ENCODE measurements around the gene GLP2R.
"Not testable (repeated sequence)": the region's sequence is repeated elsewhere in the genome, so short reads cannot be mapped to it uniquely, and the experiment has no call there.

The GLP2R gene

DNA sequence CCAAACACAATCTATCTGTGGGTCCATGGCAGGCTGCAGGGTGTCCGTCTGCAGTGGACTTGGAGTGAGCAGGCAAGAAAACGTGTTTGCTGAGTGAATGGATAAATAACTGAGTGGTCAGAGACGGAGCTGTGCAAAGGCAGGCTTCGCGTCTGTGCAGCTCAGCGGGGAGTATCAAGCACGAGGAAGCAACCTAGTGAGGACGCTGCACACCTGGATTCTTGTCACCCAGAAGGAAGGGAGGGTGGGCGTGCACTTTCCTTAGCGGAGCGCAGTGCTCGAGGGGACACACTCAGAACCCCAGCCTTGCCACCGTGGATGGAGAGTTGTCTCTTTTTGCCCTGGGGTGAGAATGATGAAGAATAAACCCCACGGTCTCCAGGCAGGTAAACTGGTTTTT lies 80.9 kb downstream of the GLP2R start:
- Histone ChIP-seq H3K9ac (ENCODE audit: low read depth, low read length) (no peak overlapping the region), H3K4me1 (ENCODE audit: insufficient read depth, low read length) (no peaks in the 10 kb centered on the region), H3K9me3 (ENCODE audit: control insufficient read depth, insufficient read depth, low read length) (no peaks in the 10 kb centered on the region), H3K36me3 (ENCODE audit: insufficient read depth, low read length) (no peaks in the 10 kb centered on the region)

DNA sequence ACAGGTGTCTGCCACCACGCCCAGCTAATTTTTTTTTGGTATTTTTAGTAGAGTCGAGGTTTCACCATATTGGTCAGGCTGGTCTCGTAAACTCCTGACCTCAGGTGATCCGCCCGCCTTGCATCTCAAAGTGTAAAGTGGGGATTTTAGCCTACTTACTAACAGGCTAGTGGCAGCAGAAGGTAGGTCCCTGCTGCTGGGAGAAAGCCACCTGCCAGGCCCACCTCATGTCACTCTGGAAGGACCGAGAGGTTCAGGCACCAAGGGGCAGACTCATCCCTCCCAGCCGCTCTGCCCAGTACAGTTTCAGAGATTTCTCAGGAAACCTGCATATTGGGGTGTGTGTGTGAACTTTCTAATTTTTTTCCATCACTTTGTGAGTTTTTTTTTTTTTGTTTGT lies 81.4 kb downstream of the GLP2R start:
- no peak overlapping the region for H3K9ac ChIP-seq (ENCODE audit: low read depth, low read length)
- no peaks in the 10 kb centered on the region for H3K36me3 ChIP-seq (ENCODE audit: insufficient read depth, low read length)
- H3K9me3 ChIP-seq (ENCODE audit: control insufficient read depth, insufficient read depth, low read length), result no peaks in the 10 kb centered on the region
- H3K4me1 ChIP-seq (ENCODE audit: insufficient read depth, low read length), result no peaks in the 10 kb centered on the region

DNA sequence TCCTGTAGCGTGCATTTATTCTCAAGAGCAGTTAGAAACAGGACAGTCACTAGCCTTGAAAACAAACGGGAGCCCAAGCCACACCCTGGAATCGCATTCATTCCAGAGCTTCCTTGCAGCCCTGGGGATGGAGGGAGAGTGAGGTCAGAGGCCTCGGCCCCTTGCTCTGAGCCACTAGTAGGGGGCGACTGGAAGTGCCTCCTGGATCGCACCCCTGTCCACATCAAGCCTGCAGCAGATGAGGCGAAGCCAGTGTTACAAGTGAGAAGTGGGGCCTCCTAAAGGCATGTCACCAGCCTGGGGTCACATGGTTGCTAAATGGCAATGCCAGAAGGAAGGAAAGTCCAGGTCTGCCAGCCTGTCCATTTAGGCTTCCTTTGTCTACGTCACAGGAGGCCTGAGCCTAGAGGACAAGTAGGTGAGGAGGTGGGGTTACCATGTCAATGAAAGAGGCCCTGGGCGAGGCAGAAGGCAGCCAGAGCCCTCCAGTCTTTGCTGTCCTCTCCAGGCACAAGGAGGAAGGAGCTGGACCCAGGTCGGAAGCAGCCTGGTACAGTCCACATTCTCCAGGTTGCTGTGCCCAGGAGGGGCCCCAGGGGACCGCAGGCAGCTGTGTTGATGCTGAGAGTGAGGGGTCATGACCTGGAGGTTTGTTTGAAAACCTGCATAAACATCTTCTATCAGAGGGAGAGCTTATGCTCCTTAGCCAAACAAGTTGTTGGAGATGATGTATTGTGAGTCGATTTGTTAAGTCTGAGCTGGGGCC lies 82.3 kb downstream of the GLP2R start:
- Histone ChIP-seq H3K9me3 (ENCODE audit: control insufficient read depth, insufficient read depth, low read length) (no peaks in the 10 kb centered on the region), H3K4me1 (ENCODE audit: insufficient read depth, low read length) (no peaks in the 10 kb centered on the region), H3K36me3 (ENCODE audit: insufficient read depth, low read length) (no peaks in the 10 kb centered on the region), H3K9ac (ENCODE audit: low read depth, low read length) (no peak overlapping the region)

DNA sequence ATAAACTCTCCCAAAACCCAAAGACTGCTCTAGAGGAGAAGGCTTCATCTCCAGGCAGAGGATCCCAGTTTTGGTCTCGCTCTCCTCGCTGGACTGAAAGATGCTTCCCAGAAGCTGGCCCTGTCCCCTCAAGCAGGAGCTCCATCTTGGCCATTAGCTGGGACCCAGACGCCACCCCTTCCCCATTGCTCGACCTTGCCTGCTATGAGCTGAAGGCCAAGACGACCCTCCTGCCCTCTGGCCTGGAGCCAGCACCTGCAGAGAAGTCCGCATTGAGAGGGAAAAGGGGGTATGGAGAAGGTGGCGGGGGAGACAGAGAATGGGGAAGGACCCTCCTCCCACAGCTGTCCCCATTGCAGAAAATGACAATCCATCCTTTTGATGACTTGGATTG lies 82.9 kb downstream of the GLP2R start:
- Histone ChIP-seq H3K9ac (ENCODE audit: low read depth, low read length) (no peak overlapping the region), H3K9me3 (ENCODE audit: control insufficient read depth, insufficient read depth, low read length) (no peaks in the 10 kb centered on the region), H3K4me1 (ENCODE audit: insufficient read depth, low read length) (no peaks in the 10 kb centered on the region), H3K36me3 (ENCODE audit: insufficient read depth, low read length) (no peaks in the 10 kb centered on the region)

DNA sequence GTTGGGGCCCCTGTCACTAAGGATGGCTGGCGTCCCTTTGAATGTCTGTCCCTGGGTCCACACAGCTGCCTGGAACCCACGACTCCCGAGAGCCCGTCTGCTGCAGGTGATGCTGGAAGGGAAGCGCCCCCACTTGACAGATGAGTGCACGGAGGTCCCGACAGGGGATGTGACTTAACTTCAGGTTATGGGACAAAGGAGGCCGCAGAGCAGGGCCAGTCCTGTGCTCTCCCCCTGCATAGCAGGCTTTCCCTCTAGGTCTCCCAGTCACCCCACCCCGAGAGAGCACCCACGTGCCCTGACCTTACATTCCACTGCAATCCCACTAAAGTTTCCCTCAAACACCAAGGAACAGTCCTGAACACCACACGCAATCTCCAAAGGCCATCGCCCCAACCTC lies 85.4 kb downstream of the GLP2R start:
- Histone ChIP-seq H3K4me1 (ENCODE audit: insufficient read depth, low read length) (no peaks in the 10 kb centered on the region), H3K9me3 (ENCODE audit: control insufficient read depth, insufficient read depth, low read length) (no peaks in the 10 kb centered on the region), H3K9ac (ENCODE audit: low read depth, low read length) (no peak overlapping the region), H3K36me3 (ENCODE audit: insufficient read depth, low read length) (no peaks in the 10 kb centered on the region)

DNA sequence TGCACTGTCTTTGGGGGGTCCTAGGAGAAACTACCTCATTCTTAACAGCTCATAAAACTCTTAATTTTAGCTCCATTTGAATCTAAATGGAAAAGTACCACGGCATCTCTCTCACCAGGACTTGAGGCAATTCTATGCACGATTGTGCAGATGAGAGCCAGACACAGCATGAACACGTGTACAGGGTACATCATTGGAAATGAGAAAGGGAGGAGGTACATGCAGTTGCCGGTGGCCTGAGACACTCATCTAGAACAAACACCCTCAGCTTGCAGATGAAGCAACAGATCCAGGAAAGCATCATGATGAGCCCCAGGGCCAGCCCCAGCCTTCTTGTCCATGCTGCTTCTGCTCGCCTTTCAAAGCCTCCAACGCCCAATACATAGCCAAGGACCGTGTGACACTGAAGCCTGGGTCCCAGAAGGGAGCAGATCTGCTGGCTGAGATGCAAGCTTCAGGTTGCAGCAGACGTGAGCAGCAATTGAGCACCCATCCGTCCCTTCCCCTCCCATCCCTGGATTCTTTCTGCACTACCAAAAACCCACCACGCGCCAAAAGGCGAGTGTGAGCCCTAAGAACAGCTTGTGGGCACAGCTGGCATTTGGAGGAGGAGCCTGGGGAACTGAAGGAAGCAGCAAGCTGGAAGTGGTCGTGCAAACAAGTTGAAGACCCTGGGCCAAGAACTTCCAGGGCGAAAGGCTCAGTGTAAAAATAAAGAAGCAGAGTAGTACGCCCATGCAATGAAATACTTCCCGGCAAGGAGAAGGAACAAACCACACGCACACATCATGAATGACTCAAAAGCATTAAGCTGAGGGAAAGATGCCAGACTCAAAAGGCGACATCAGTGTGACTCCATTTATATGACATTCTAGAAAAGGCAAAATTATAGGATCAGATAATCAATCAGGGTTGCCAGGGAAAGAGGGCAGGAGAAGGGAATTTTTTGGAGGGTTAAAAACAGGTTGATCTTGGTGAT lies 86.7 kb downstream of the GLP2R start:
- no peaks in the 10 kb centered on the region for H3K9me3 ChIP-seq (ENCODE audit: control insufficient read depth, insufficient read depth, low read length)
- no peaks in the 10 kb centered on the region for H3K36me3 ChIP-seq (ENCODE audit: insufficient read depth, low read length)
- H3K4me1 ChIP-seq (ENCODE audit: insufficient read depth, low read length), result no peaks in the 10 kb centered on the region
- no peak overlapping the region for H3K9ac ChIP-seq (ENCODE audit: low read depth, low read length)

DNA sequence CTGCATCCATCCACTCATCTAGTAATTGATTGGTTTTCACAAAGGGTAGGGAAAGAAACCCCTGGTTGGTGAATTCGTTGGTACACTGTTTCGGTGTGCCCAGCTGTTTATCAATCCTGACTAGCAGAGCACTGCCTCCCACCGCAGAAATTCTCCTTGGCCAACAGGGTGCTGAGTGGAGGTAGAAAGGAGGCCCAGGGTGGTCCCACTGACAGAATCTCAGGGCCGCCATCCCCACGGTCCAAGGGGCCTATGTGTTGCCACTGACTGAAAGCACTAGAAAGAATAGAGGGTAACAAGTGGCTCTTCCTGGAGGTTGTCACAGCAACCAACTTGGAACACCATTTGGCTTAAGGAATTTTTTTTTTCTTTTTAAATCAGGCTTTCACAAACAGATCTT lies 87.8 kb downstream of the GLP2R start:
- no peaks in the 10 kb centered on the region for H3K36me3 ChIP-seq (ENCODE audit: insufficient read depth, low read length)
- no peaks in the 10 kb centered on the region for H3K9me3 ChIP-seq (ENCODE audit: control insufficient read depth, insufficient read depth, low read length)
- H3K9ac ChIP-seq (ENCODE audit: low read depth, low read length), result no peak overlapping the region
- no peaks in the 10 kb centered on the region for H3K4me1 ChIP-seq (ENCODE audit: insufficient read depth, low read length)

DNA sequence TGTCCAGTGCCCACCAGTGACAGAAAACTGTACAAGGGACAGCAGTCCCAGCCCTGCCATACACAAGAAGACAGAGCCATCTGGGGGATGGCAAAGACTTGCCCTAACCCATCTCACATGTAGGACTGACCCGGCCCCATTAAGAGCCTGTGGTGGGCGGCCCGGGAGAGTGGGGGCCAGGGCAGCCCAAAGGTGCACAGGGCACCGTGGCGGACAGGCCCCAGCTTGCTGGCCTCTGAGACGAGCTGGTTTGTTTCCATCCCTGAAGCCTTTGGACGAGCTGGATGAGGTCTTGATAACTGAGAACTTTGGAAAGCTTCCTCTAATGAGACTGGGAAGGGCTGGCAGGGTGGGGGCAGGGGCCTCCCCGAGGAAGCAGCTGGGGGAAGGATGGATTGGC lies 90.4 kb downstream of the GLP2R start:
- Histone ChIP-seq H3K36me3 (ENCODE audit: insufficient read depth, low read length) (no peaks in the 10 kb centered on the region), H3K9ac (ENCODE audit: low read depth, low read length) (no peak overlapping the region), H3K4me1 (ENCODE audit: insufficient read depth, low read length) (no peaks in the 10 kb centered on the region), H3K9me3 (ENCODE audit: control insufficient read depth, insufficient read depth, low read length) (no peaks in the 10 kb centered on the region)

DNA sequence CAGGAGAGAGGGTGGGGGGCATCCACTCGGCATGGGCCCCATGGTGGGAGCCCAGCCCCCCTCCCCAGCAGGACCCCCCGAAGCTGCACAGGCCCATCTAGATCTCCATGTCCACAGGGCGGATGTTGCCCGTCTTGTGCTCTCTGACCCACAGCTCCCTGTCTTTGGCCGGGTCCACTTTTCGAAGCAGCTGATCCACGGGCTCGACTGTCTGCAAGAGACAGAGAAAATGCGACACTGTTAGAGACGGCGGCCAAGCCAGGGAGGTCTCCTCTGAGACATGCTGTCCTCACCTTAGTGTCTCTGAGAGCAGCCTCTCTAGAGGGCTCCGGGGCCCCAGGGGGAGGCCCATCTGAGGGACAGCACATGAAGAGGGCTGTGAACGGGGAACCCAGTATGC lies 91.4 kb downstream of the GLP2R start:
- no peak overlapping the region for H3K9ac ChIP-seq (ENCODE audit: low read depth, low read length)
- H3K4me1 ChIP-seq (ENCODE audit: insufficient read depth, low read length), result no peaks in the 10 kb centered on the region
- H3K9me3 ChIP-seq (ENCODE audit: control insufficient read depth, insufficient read depth, low read length), result no peaks in the 10 kb centered on the region
- H3K36me3 ChIP-seq (ENCODE audit: insufficient read depth, low read length), result no peaks in the 10 kb centered on the region

DNA sequence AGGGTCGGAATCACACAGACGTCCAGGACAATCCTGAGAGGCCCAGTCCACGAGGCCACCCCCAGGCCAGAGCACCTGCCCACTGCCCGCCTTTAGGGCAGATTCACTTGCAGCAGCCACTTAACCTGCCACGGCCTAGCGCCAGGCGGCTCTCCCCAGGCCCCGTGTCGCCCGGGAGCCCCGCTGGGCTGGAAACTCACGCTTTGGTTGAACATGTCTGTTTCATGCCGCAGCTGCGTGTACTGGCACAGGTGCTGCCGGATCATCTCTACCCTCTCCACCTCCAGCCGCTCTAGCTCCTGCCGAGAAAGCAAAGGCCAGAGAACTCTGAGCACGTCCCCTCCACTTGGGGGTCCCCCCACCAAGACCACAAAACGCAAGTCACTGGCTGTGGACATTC lies 92.1 kb downstream of the GLP2R start:
- no peaks in the 10 kb centered on the region for H3K4me1 ChIP-seq (ENCODE audit: insufficient read depth, low read length)
- no peaks in the 10 kb centered on the region for H3K9me3 ChIP-seq (ENCODE audit: control insufficient read depth, insufficient read depth, low read length)
- H3K36me3 ChIP-seq (ENCODE audit: insufficient read depth, low read length), result no peaks in the 10 kb centered on the region
- no peak overlapping the region for H3K9ac ChIP-seq (ENCODE audit: low read depth, low read length)

DNA sequence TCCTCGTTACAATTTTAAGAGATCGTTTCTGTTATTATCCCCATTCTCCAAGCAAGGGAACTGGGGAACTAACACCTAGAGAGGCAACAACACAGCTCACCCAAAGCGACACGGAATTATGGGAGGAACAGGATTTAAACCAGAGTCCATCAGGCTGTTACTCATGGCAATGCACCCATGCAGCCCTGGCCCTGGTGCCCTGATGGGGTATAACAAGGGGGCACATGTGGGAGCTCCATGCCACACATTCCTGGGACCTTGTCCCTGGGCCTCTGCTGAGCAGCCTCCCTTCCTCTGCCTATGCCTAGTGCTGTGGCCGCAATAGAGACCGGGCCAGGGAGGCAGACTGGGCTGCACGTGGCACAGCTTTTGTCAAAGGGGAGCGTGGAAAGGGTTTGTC lies 92.6 kb downstream of the GLP2R start:
- Histone ChIP-seq H3K9ac (ENCODE audit: low read depth, low read length) (no peak overlapping the region), H3K9me3 (ENCODE audit: control insufficient read depth, insufficient read depth, low read length) (no peaks in the 10 kb centered on the region), H3K36me3 (ENCODE audit: insufficient read depth, low read length) (no peaks in the 10 kb centered on the region), H3K4me1 (ENCODE audit: insufficient read depth, low read length) (no peaks in the 10 kb centered on the region)

DNA sequence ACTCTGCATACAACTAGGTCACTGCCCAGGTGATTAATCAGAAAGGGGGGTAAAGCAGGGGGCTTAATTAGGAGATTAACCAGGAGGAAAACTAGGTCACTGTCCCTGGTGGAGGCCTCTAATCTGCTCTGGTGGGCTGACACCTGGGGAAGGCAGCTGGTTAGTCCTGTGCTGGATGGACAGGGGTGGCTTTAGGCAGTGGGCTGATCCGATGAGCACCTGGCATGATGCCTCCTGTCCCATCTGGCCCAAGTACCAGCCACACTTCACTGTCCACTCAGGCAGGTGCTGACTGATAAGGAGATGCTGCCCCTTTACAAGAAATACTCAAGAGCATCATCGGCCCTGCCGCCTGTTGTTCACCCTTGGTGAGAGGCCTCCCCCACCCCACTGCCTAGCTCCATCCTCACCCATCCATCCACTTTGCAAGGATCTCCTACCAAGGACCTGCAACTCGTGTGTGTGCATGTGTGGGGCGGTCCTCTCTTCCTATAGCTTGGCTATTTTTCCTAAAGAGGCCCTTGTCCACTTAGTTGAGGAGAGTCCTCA lies 93.2 kb downstream of the GLP2R start:
- no peaks in the 10 kb centered on the region for H3K36me3 ChIP-seq (ENCODE audit: insufficient read depth, low read length)
- H3K9me3 ChIP-seq (ENCODE audit: control insufficient read depth, insufficient read depth, low read length), result no peaks in the 10 kb centered on the region
- H3K9ac ChIP-seq (ENCODE audit: low read depth, low read length), result no peak overlapping the region
- H3K4me1 ChIP-seq (ENCODE audit: insufficient read depth, low read length), result no peaks in the 10 kb centered on the region

DNA sequence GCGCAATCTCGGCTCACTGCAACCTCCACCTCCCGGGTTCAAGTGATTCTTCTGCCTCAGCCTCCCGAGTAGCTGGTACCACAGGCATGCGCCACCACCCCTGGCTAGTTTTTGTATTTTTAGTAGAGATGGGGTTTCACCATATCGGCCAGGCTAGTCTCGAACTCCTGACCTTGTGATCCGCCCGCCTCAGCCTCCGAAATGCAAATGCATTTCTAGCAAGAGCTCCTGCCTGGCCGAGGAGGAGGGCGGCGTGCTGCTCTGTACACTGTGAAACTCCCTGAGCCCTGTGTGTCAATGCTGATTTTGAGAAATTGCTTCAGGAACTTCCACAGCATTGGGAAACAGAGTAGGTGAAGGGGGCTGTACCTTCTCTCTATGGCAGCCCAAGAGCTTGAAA lies 95.5 kb downstream of the GLP2R start:
- not testable (repeated sequence) for H3K9ac ChIP-seq (ENCODE audit: low read depth, low read length); H3K4me1 ChIP-seq (ENCODE audit: insufficient read depth, low read length); H3K9me3 ChIP-seq (ENCODE audit: control insufficient read depth, insufficient read depth, low read length); H3K36me3 ChIP-seq (ENCODE audit: insufficient read depth, low read length)

DNA sequence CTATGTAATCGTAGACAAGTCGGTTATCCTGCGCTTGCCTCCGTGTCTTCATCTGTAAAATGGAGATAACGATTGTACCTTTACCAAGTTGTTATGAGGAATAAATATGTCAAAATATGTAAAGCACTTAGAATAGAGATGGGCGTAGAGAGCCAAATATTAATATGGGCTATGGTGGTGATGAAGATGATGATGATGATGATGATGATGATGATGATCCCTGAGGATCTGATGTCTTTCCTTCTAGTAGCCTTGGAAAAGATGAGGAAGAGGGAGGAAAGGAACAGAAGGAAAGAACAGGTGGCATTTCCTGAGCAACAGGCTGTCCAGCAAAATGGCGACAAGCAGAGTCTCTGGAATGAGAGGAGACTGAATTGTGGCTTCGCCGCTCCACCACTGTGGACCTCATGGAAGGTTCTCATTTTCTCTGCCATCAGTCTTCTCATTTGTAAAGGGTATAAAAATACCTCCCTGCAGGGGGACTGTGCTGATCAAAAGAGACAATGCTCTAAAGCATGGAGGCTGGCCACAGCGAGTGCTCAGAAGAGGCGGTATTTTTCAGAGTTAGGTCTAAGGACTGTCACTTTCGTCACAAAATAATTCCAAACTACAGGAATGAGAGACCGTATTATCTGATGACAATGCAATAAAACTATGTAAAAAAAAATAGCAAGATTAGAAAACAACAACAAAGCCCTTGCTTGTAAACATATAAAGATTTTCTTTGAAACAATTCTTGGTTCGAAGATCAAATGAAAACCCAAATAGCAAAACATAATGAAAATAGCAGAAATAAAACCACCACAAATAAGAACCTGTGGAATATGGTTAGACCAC lies 96.5 kb downstream of the GLP2R start:
- Histone ChIP-seq H3K4me1 (ENCODE audit: insufficient read depth, low read length) (no peaks in the 10 kb centered on the region), H3K36me3 (ENCODE audit: insufficient read depth, low read length) (no peaks in the 10 kb centered on the region), H3K9ac (ENCODE audit: low read depth, low read length) (no peak overlapping the region), H3K9me3 (ENCODE audit: control insufficient read depth, insufficient read depth, low read length) (no peaks in the 10 kb centered on the region)
